Central memory CD8-positive, alpha-beta T cell (primary cell): ENCODE data around the gene GJD4.

Experiments
- ATAC-seq: fragments of 150-1000 bp; cut with Tn5 transposase; replicated peaks from 2 replicates; pipeline ENCODE4 v1.10.0; 2022; ENCODE audit warnings: mild to moderate bottlenecking, moderate FRiP score, moderate number of reproducible peaks; ENCODE audit not compliant: poor library complexity, severe bottlenecking; ENCODE audit errors: extremely low read depth
- DNase-seq, 2 donors: peaks; one replicate each; pipeline ENCODE4 v3.0.0; 2021; ENCODE audit warnings: low spot score in 2 of 2
- H3K27ac Mint-ChIP-seq: one replicate; pipeline ENCODE4 v1.8.0; 2022; ENCODE audit warnings: low read depth, mild to moderate bottlenecking, moderate library complexity, mixed read lengths
- H3K27me3 Mint-ChIP-seq: one replicate; pipeline ENCODE4 v1.8.0; 2022; ENCODE audit warnings: mixed read lengths
- H3K36me3 Mint-ChIP-seq: one replicate; pipeline ENCODE4 v1.8.0; 2022; ENCODE audit warnings: mild to moderate bottlenecking, moderate library complexity, mixed read lengths; ENCODE audit not compliant: insufficient read depth
- H3K4me1 Mint-ChIP-seq: one replicate; pipeline ENCODE4 v1.8.0; 2022; ENCODE audit warnings: mixed read lengths
- H3K4me3 Mint-ChIP-seq: one replicate; pipeline ENCODE4 v1.8.0; 2022; ENCODE audit warnings: mild to moderate bottlenecking, moderate library complexity, mixed read lengths
- H3K9me3 Mint-ChIP-seq: one replicate; pipeline ENCODE4 v1.8.0; 2022; ENCODE audit warnings: mixed read lengths

Gene GJD4

DNA sequence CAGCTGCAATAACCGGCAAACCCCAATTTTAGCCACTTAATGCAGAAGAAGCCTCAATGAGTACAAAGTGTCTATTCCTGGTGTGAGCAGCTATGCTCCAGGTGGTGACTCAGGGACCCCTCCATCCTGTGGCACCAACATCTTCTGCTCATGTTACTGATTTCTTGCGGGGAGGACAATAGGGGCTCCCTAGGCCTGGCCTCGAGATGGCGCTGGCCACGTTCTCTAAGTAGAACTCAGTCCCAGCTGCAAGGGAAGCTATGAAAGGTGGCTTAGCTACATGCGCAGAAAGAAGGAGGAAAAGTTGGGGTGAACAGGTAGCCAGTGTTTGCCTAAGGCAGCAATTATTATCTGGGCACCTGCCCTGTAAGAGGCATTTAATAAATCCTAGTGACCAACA, 6.6 kb downstream of the GJD4 start:
- ATAC-seq, result no peak
- Mint-ChIP-seq H3K36me3 (no peaks in the 10 kb centered on the region), H3K27me3 (peaks cover 76% of the 10 kb centered on the region)

DNA sequence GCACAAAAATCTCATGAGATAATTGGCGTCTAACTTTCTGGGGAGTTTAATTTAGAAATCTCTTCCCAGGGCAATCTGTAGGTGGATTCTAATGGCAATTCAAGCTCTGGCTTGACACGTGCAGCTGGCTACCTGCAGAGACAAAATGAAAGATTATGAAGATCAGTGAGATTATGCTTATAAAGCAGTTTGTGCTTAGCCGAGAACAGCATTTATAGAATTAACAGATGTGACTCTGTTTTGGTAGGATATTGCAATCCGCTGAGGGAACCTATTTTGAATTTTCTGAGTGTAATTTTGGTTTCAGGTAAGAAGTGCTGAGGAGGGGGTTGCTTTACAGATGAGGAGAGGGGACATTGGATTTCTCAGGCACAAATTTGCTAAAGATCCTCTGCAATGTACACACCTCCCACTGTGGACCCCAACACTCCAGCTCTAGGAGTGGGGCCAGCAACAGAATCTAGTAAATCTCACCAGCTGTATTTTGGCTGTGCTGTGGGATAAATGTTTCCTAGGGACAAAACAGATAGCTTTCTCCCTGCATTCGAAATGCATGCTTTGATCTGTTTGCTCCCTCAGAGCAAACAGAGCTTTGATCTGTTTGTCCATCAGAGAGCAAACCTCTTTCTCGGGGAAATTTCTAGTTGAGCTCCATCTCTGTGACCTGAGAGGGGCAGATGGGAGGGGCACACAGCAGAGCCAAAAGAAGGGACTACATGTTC, 7.4 kb downstream of the GJD4 start:
- Mint-ChIP-seq H3K27me3 (peaks cover 69% of the 10 kb centered on the region), H3K36me3 (no peaks in the 10 kb centered on the region), H3K9me3 (no peaks in the 10 kb centered on the region), H3K4me1 (peaks cover 2% of the 10 kb centered on the region), H3K27ac (no peak overlapping the region), H3K4me3 (no peak overlapping the region)
- DNase-seq (no peak), ATAC-seq (no peak)

More for the DNA sequence above, 6.6 kb downstream of the GJD4 start:
- no peak for DNase-seq
- H3K4me1 Mint-ChIP-seq, result peaks cover 6% of the 10 kb centered on the region
- H3K4me3 Mint-ChIP-seq, result no peak overlapping the region
- no peak overlapping the region for H3K27ac Mint-ChIP-seq
- H3K9me3 Mint-ChIP-seq, result no peaks in the 10 kb centered on the region

DNA sequence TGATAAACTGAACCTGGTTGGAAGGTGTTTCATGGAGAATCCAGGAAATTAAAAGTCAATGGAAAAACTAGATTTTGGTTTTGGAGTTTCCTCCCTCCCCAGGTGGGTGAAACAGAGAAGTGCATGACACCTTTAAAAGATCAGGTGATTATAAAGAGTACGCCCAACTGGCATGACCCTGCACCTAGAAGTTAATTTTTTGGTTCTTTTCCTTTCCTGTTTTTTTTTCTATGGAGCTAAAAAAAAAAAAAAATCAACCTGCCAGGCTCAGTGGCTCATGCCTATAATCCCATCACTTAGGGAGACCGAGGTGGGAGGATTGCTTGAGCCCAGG, 7.9 kb downstream of the GJD4 start:
- no peak for ATAC-seq
- Mint-ChIP-seq H3K27ac (no peak overlapping the region), H3K4me3 (no peak overlapping the region), H3K4me1 (no peaks in the 10 kb centered on the region), H3K9me3 (no peaks in the 10 kb centered on the region), H3K36me3 (no peaks in the 10 kb centered on the region), H3K27me3 (peaks cover 65% of the 10 kb centered on the region)
- DNase-seq, result no peak

DNA sequence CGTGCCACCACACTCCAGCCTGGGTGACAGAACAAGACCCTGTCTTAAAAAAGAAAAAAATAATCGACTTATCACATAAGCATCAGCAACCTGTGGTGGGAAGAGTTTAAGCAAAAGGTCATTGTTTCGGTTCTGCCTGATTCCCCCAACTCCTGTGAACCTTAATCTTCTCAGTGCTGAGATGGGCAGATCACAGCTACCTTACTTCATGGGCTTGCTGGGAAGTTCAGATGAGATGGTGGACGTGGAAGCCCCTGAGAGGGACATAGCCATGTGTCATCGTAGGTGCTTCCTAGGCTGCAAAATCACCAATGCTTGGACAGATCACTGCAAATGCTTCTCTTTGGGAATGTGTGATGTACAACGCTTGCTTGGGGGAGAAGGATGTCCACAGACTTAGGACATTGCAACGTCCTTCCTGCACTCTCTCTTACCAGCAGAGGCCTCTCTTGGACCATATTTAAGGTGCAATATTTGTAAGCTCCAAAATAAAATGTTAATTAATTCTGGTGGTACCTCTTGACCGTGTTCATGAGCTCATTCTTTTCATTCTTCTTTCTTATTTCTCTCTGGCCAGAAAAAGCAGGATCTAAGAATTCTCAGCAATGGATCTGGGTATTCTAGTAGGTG, 8.6 kb downstream of the GJD4 start:
- Mint-ChIP-seq H3K4me1 (no peaks in the 10 kb centered on the region), H3K27me3 (peaks cover 65% of the 10 kb centered on the region), H3K9me3 (no peaks in the 10 kb centered on the region), H3K27ac (no peak overlapping the region), H3K4me3 (no peak overlapping the region), H3K36me3 (no peaks in the 10 kb centered on the region)
- ATAC-seq (no peak), DNase-seq (no peak)

DNA sequence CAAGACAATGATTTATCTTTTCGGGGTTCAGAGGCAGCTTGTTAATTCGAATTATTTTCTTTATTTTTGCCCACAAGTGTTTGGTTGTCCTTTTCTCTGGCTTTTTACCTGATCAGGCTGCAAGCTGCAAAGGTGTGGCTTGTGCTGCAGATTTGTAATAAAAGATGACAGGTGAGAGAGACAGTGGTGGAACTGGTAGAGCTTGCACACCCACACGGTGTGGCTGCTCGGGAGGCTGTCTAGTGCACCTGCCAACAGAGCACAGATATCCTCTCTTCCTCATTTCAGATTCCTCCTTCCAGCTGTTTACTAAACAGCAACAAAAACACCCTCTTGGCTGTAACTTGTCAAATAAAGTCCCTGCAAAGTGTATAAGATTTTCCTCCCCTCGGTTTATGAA, 9.2 kb downstream of the GJD4 start:
- no peak for DNase-seq
- Mint-ChIP-seq H3K27ac (no peak overlapping the region), H3K27me3 (peaks cover 64% of the 10 kb centered on the region), H3K4me1 (no peaks in the 10 kb centered on the region), H3K4me3 (no peak overlapping the region), H3K9me3 (peaks cover 2% of the 10 kb centered on the region), H3K36me3 (no peaks in the 10 kb centered on the region)
- no peak for ATAC-seq

DNA sequence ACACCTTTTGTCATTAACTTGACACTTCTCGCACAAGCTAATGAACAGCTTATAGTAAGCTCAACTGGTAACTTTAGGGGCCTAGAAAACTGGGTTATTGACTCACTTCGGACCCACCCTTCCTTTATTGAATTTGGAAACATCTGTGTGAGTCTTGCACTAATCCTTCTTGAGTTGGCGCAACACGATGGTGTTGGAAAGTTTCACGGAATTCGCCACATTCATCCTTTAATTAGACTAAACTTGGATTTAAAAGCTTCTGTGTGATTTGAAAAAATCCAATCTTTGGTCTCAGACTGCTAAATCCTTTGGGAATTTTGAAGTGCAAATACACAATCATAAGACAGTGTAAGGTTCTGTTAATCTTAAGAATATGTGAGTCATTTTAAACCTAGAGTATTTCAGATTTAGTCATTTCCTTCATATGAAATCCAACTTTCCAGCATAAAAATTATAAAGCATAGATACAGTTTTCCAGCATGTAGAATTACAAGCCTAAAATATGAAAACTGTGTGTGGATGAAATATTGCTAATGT, 21.9 kb downstream of the GJD4 start:
- H3K4me3 Mint-ChIP-seq, result no peak overlapping the region
- DNase-seq (no peak), ATAC-seq (no peak)
- H3K27me3 Mint-ChIP-seq, result peaks cover 38% of the 10 kb centered on the region
- H3K9me3 Mint-ChIP-seq, result no peaks in the 10 kb centered on the region
- H3K27ac Mint-ChIP-seq, result no peak overlapping the region
- no peaks in the 10 kb centered on the region for H3K36me3 Mint-ChIP-seq
- H3K4me1 Mint-ChIP-seq, result no peaks in the 10 kb centered on the region

DNA sequence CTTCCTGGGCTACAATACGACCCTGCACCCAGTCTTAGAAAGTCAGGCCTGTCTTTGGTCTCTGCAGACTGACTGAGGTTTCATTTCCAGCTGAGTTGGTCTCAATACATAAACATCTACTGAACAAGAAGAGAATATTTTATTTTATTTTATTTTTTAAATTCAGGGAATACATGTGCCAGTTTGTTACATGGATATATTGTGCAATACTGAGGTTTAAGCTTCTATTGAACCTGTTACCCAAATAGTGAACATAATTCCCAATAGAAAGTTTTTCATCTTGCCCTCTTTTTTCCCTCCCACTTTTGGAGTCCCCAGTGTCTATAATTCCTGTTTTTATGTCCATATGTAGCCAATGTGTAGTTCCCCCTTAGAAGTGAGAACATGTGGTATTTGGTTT, 26.3 kb downstream of the GJD4 start:
- H3K4me3 Mint-ChIP-seq, result no peak overlapping the region
- no peaks in the 10 kb centered on the region for H3K36me3 Mint-ChIP-seq
- no peak overlapping the region for H3K27ac Mint-ChIP-seq
- DNase-seq, result no peak
- H3K9me3 Mint-ChIP-seq, result no peaks in the 10 kb centered on the region
- peaks cover 21% of the 10 kb centered on the region for H3K27me3 Mint-ChIP-seq
- peaks cover 6% of the 10 kb centered on the region for H3K4me1 Mint-ChIP-seq
- ATAC-seq, result no peak

DNA sequence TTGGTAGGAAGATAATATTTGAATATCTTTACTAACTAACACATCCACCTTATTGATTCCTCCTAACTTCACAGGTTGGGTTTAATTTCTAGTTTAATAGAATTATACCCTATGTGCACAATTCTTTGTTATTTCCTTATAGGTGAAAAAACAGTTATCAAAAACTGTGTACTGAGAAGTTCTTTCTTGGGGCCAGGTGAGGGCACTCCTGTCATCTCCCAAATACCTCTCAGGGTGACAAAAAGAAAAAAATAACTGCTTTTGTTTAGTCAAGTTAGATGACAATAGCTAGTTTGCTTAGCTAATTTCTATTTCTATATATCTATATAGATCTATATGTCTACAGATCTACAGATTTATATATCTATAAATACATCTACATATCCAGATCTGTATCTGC, 26.9 kb downstream of the GJD4 start:
- ATAC-seq, result no peak
- peaks cover 27% of the 10 kb centered on the region for H3K27me3 Mint-ChIP-seq
- H3K4me1 Mint-ChIP-seq, result peaks cover 6% of the 10 kb centered on the region

DNA sequence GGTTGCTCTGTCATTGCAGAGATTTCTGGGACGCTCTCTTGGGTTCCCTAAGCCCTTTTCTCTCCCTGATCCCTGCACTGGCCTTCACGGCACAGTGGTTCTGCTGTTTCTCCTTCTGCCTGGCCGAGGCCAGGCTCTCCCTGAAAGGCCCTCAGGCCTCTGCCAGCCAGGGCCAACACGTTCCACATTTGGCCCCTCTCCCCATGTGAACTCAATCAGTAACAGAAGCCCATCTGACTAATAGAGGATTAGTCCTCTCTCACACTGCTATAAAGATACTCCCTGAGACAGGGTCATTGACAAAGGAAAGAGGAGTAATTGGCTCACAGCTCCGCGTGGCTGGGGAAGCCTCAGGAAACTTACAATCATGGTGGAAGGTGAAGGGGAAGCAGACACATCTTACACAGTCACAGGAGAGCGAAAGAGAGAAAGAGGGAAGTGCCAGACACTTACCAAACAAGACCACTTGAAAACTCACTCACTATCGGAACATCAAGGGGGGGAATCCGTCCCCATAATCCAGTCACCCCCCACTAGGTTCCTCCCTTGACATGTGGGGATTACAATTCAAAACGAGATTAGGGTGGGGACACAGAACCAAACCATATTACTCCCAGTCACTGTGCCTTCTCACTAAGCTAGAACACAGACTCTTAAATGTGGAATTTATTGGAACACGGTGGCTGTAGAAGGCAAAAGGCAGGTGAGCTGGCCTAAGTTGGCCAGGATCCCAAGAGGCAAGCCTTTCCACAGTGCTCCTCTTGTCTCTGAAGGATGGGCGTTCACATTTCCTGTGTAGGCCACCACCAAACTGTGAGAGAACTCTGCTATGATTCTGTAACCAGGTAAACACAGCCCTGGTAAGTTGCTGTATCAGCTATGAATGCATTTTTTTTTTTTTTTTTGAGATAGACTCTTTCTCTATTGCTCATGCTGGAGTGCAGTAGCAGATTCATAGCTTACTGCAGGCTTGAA, 28.2 kb downstream of the GJD4 start:
- H3K27me3 Mint-ChIP-seq, result peaks cover 40% of the 10 kb centered on the region
- no peaks in the 10 kb centered on the region for H3K36me3 Mint-ChIP-seq
- H3K4me1 Mint-ChIP-seq, result peaks cover 6% of the 10 kb centered on the region
- no peaks in the 10 kb centered on the region for H3K9me3 Mint-ChIP-seq
- ATAC-seq, result no peak
- H3K27ac Mint-ChIP-seq, result no peak overlapping the region
- no peak for DNase-seq
- H3K4me3 Mint-ChIP-seq, result no peak overlapping the region

More for the DNA sequence above, 26.9 kb downstream of the GJD4 start:
- Mint-ChIP-seq H3K36me3 (no peaks in the 10 kb centered on the region), H3K27ac (no peak overlapping the region), H3K9me3 (no peaks in the 10 kb centered on the region), H3K4me3 (no peak overlapping the region)
- no peak for DNase-seq

DNA sequence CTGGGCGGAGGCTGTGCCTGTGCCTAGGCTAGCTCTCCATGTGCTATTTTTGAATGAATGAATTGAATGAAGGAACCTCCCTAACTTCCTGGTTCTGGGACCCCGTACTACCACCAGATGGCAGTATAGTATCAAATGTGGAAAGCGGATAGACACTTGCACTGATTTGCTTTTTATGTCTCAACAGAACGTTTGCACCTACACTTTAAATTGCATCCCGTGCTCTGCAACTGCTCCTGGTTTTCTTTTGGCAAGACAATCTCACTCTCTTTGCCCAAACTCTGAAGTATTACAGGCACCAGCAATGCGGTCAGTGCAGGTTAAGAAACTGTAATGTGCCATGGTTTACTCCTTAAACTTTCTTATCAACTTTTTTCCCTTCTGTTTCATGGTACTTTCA, 30.4 kb downstream of the GJD4 start:
- Mint-ChIP-seq H3K36me3 (no peaks in the 10 kb centered on the region), H3K27me3 (peaks cover 58% of the 10 kb centered on the region), H3K9me3 (no peaks in the 10 kb centered on the region), H3K4me3 (no peak overlapping the region), H3K4me1 (peaks cover 6% of the 10 kb centered on the region), H3K27ac (no peak overlapping the region)
- ATAC-seq (no peak), DNase-seq (no peak)

DNA sequence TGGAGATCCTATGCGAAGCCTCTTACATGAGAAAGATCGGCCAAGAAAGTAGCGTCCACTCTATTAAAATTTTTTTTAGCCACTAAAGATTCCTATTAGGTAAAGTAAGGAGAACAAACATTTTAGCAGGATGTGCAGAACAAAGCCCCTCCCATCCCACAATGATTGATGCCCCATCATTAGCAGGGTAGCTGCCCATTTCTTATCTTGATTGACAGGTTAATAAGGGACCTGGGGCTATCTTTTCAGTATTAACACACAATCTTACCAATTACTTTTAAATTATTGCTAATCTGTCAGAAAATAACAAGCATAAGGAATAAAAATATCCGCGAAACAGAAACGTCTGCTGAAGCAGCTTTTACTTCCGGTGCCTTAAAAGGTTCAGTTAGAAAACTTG, 31.8 kb downstream of the GJD4 start:
- peaks cover 61% of the 10 kb centered on the region for H3K27me3 Mint-ChIP-seq
- H3K27ac Mint-ChIP-seq, result no peak overlapping the region
- H3K36me3 Mint-ChIP-seq, result no peaks in the 10 kb centered on the region
- H3K4me1 Mint-ChIP-seq, result peaks cover 6% of the 10 kb centered on the region
- no peak overlapping the region for H3K4me3 Mint-ChIP-seq
- no peak for DNase-seq
- no peak for ATAC-seq
- no peaks in the 10 kb centered on the region for H3K9me3 Mint-ChIP-seq

DNA sequence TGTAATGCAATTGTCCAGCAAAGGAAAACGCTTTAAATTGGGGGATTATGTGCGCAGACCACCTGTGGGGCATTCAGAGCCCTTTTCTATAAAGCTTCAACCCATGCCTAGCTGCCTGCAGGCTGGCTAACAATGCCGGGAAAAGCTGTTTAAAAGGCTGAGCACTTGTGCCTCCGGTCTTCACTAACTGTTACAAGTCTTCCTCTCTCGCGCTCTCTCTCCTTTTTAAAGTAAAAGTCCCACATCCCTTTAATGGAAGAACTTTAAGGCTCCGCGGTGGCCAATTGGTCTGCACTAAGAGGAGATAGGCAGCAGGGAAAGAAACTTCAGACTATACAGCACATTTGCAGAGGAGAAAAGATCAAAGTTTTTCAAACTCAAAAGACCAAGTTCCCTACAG, 32.3 kb downstream of the GJD4 start:
- H3K4me1 Mint-ChIP-seq, result peaks cover 10% of the 10 kb centered on the region
- H3K9me3 Mint-ChIP-seq, result no peaks in the 10 kb centered on the region
- peaks cover 61% of the 10 kb centered on the region for H3K27me3 Mint-ChIP-seq

More for the DNA sequence above, 32.3 kb downstream of the GJD4 start:
- no peak overlapping the region for H3K27ac Mint-ChIP-seq
- H3K4me3 Mint-ChIP-seq, result no peak overlapping the region
- no peaks in the 10 kb centered on the region for H3K36me3 Mint-ChIP-seq
- no peak for DNase-seq
- ATAC-seq, result no peak
